Esophagus squamous epithelium (tissue), 4 donors: ENCODE measurements around the gene CEP55.

ENCODE experiments used
- POLR2A ChIP-seq, 4 donors: fragments of 450-650 bp; IDR thresholded peaks; one replicate each; pipeline ENCODE4 v1.6.1; 2017; ENCODE audit warnings: antibody characterized with exemption in 4 of 4, mild to moderate bottlenecking in 4 of 4, moderate library complexity in 3 of 4
- TF ChIP-seq, protein P1 (sequence below), 6 experiments: fragments of 450-650 bp in 4 of 6; fragments of 200-600 bp in 2 of 6; sonication (generic) in 2 of 6; IDR thresholded peaks; one replicate each; pipeline ENCODE4 v1.5.1; 2016 to 2019; ENCODE audit warnings: antibody characterized with exemption in 6 of 6, mild to moderate bottlenecking in 4 of 6, moderate library complexity in 4 of 6

DNA sequence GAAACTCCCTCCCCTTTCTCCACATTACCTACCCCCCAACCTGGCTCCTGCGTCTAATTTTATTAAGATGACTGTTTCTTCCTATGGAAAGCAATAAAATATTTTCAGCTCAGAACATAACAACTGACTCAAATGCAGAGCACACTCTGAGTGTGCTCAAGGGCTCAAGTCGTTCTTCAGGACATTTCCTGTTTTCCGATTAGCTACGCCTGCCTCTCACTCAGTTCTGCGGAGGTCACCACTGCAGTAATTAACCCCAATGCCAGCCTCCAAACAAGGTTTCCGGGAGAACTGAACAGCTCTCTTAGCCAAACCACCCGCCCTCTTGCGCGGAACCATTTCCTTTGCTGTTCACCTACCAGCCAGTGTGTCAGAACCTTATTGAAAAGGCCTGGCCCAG lies 33.5 kb upstream of the CEP55 start:
- no peak for TF ChIP-seq POLR2A (IDR thresholded peaks at IDR 0.05)
- TF ChIP-seq, protein P1, sequence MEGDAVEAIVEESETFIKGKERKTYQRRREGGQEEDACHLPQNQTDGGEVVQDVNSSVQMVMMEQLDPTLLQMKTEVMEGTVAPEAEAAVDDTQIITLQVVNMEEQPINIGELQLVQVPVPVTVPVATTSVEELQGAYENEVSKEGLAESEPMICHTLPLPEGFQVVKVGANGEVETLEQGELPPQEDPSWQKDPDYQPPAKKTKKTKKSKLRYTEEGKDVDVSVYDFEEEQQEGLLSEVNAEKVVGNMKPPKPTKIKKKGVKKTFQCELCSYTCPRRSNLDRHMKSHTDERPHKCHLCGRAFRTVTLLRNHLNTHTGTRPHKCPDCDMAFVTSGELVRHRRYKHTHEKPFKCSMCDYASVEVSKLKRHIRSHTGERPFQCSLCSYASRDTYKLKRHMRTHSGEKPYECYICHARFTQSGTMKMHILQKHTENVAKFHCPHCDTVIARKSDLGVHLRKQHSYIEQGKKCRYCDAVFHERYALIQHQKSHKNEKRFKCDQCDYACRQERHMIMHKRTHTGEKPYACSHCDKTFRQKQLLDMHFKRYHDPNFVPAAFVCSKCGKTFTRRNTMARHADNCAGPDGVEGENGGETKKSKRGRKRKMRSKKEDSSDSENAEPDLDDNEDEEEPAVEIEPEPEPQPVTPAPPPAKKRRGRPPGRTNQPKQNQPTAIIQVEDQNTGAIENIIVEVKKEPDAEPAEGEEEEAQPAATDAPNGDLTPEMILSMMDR (IDR thresholded peaks at IDR 0.05), result no peak
